Renal pelvis (tissue), 4 donors: ENCODE data around the gene LDLRAD3. TPM values are rescaled to one million over a fixed set of nuclear protein-coding genes. Genes with fewer than 3 reads are reported as not detected.

ENCODE experiments used
- DNase-seq: peaks from one replicate; pipeline ENCODE4 v3.0.0-alpha.2; 2013
- polyA plus RNA-seq, 3 donors: library from polyadenylated mRNA; unstranded; fragments of 120-200 nt; gene quantifications; one replicate each; pipeline ENCODE4 v1.2.1, GENCODE V29; 2013; ENCODE audit not compliant: insufficient read length in 3 of 3

LDLRAD3 gene
- polyA plus RNA-seq, 3 donors = 23.1 to 24.7 (median 23.5) TPM

- DNase-seq = no peak
Measured at GRCh38 chr11:36098087-36098486, 154.2 kb downstream of the LDLRAD3 start.

GRCh38 chr11:36098853-36099375 is 155.1 kb downstream of the LDLRAD3 start:
- no peak for DNase-seq

GRCh38 chr11:36101466-36101865 is 157.6 kb downstream of the LDLRAD3 start:
- DNase-seq = no peak

DNA sequence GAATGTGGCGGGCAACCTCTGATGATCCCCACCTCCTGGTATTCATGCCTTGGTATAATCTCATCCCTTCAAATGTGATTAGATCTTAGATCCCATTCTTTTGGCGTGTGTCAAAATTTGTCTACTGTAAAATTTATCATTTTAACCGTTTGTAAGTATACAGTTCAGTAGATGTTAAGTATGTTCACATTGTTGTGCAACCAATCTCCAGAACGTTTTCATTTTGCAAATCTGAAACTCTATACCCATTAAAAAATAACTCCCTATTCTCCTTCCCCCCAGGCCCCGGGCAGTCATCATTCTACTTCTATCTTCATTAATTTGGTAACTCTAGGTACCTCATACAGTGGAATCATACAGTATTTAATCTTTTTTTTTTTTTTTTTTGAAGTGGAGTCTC is 159.0 kb downstream of the LDLRAD3 start:
- DNase-seq = no peak

GRCh38 chr11:36103933-36104530 is 160.2 kb downstream of the LDLRAD3 start:
- no peak for DNase-seq

- DNase-seq = no peak
Measured at GRCh38 chr11:36104660-36104992, 160.8 kb downstream of the LDLRAD3 start.

- DNase-seq = no peak
Measured at GRCh38 chr11:36105743-36106581, 162.1 kb downstream of the LDLRAD3 start.

- no peak for DNase-seq
Measured at GRCh38 chr11:36107547-36107946, 163.7 kb downstream of the LDLRAD3 start.

DNA sequence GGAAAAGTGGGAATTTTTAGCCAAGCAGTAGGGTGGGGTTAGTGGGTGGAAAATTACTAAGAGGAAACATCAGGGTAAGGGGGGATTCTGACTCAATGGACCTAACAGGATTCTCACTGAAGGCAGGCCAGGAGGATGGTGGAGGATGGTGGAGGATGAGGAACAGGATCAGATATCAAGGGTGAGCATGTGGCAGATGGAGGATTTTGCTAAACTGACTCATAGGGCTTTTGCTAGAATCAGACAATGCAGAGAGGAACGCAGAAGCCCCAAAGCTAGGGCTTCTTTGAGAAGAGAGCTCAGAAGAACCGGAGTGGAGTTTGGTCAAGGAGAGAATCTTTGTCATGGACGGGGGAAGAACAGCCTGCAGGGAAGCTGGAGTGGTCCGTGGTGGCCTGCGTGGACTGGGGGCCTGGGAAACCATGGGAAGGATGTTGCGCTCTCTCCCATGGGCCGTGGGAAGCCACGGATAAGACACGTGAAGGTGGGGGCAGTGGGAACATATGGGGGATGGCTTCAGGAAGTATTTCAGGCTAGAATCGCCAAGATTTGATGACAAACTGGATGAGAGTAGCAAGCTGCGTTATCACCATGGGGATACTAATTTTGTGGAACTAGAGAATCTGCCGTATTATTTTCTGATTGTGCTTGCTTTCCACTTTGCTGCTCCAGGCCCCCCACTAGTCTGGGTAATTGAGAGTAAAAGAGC is 165.2 kb downstream of the LDLRAD3 start:
- DNase-seq = no peak

- DNase-seq = no peak
Measured at GRCh38 chr11:36109590-36109849, 165.7 kb downstream of the LDLRAD3 start.

GRCh38 chr11:36109850-36110606 is 166.2 kb downstream of the LDLRAD3 start:
- no peak for DNase-seq

DNA sequence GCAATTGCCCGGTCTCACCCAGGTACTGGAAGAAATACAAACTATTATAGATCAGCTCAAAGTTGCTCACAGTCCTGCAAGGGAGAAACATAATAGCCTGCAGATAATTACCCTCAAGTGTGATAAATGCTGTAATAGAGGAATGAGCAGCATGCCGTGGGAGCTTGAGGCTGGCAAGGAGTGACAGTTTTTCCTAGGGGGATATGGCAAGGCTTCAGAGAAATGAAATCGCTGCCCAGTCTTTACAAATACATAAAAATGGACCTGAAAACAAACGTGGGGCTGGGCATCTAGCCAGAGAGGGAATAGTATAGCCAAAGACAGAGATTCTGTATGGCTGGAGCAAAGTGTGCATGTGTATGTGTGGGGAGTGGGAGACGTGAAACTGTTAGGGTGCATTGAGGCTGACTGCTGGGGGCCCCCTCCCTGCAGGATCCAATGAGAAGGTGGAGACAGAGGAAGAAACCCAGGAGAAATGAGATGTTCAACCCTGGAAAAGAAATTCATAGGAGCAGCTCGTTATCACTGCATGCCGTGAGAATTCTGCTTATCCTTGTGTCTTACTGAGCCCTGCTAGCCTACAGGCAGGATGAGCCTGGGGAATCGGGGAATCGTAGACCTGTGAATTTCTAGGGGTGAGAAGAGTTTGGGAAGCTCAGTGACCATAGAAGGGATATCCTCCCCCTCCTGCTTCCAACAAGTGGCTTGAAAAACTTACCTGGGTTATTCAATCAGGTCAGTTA is 167.0 kb downstream of the LDLRAD3 start:
- no peak for DNase-seq

DNA sequence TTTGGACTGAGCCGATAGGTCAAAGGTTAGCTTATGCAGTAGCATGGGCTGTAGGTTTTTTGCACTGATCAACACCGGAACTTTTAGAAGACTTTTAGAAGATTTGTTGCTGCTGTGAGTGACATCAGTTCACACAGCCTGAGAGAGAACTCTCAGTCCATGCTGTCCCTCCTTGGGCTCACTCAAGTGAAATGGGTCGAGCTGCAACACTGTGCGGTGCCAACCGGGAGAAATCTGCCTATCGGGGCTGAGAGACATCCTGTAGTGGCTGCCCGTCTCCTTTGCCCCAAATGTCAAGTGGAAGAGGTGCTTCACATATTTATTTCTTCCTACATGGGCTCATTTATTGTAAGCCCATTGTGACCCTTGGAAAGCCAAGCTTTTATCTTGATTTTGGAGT is 170.2 kb downstream of the LDLRAD3 start:
- DNase-seq = no peak

GRCh38 chr11:36115378-36115801 is 171.5 kb downstream of the LDLRAD3 start:
- DNase-seq = no peak

GRCh38 chr11:36116161-36116560 is 172.3 kb downstream of the LDLRAD3 start:
- DNase-seq = no peak

- no peak for DNase-seq
Measured at GRCh38 chr11:36118084-36118483, 174.2 kb downstream of the LDLRAD3 start.

GRCh38 chr11:36119300-36119699 is 175.4 kb downstream of the LDLRAD3 start:
- no peak for DNase-seq

- no peak for DNase-seq
Measured at GRCh38 chr11:36121054-36121453, 177.2 kb downstream of the LDLRAD3 start.

DNA sequence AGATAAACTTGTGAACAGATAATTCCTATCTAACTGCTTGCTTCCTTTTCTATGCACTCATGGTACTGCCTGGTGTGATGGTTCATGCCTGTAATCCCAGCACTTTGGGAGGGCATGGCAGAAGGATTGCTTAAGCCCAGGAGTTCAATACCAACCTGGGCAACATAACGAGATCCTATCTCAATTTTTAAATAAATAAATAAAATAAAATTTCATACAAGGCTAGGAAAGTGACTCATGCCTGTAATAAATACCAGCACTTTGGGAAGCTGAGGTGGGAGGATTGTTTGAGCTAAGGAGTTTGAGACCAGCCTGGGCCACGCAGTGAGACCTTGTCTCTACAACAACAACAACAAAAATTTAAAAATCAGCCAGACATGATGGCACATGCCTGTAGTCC is 178.8 kb downstream of the LDLRAD3 start:
- no peak for DNase-seq

GRCh38 chr11:36123336-36124101 is 179.7 kb downstream of the LDLRAD3 start:
- DNase-seq = no peak

DNA sequence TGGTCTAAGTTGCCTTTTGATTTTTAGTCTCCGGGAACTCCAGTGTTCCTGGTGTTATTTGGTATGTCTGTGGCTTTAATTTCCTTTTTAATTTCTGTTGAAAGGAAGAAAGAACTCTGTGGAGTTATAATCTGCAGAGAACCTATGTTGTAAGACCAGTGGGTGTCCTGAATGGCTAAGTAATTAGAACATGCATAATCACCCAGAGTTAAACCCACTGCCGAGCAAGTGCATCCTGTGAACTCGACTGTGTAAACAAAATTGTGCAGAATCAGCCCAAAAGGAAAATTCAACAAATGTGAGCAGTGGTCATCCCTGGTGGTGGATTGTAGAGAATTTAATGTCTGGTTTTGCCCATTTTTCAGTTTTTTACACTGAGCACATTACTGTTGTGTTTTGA is 182.8 kb downstream of the LDLRAD3 start:
- no peak for DNase-seq
